ENCODE data around the gene CEP97.

GRCh38 chr3:101720851-101721840 lies 3.3 kb upstream of the CEP97 start:
- TF ChIP-seq POLR2A (IDR thresholded peaks at IDR 0.05): no peak
- no peak for TF ChIP-seq CTCF (IDR thresholded peaks at IDR 0.05)
